Stomach (tissue), 9 donors: ENCODE measurements around the gene RPH3AL. TPM values are rescaled to one million over a fixed set of nuclear protein-coding genes. Genes with fewer than 3 reads are reported as not detected.

Experiments
- DNase-seq, 2 donors: peaks; one replicate each; pipeline versions ENCODE4 v3.0.0 to v3.0.0-alpha.2; 2013 to 2019
- H3K27ac ChIP-seq, 5 donors: fragments of 200-600 bp in 4 of 5; sonication (generic) in 4 of 5; one replicate each; pipeline ENCODE4 v1.5.1; 2013 to 2019; ENCODE audit warnings: mild to moderate bottlenecking in 1 of 5, moderate library complexity in 1 of 5
- H3K27me3 ChIP-seq, 3 donors: fragments of 200-600 bp; sonication (generic); one replicate each; pipeline ENCODE4 v1.5.1; 2017 to 2019; ENCODE audit warnings: mixed run types in 1 of 3
- H3K36me3 ChIP-seq, 4 donors: fragments of 200-600 bp; sonication (generic); 1 replicate in 3 of 4; 2 replicates in 1 of 4; pipeline ENCODE4 v1.5.1; 2016 to 2019
- H3K4me1 ChIP-seq, 4 donors: fragments of 200-600 bp; sonication (generic); one replicate each; pipeline ENCODE4 v1.5.1; 2016 to 2019
- H3K4me3 ChIP-seq, 4 donors: fragments of 200-600 bp; sonication (generic) in 3 of 4; one replicate each; pipeline ENCODE4 v1.5.1; 2016 to 2019; ENCODE audit warnings: mild to moderate bottlenecking in 1 of 4
- H3K9me3 ChIP-seq, 4 donors: fragments of 200-600 bp; sonication (generic); one replicate each; pipeline ENCODE4 v1.5.1; 2016 to 2019
- EP300 ChIP-seq: sonication (generic); formaldehyde crosslinking; IDR thresholded peaks from one replicate; pipeline ENCODE4 v1.6.1; 2017; ENCODE audit warnings: antibody characterized with exemption
- POLR2A ChIP-seq, 4 donors: fragments of 450-650 bp; IDR thresholded peaks; one replicate each; pipeline ENCODE4 v1.6.1; 2016; ENCODE audit warnings: antibody characterized with exemption in 4 of 4, control low read depth in 2 of 4, mild to moderate bottlenecking in 1 of 4, moderate library complexity in 1 of 4
- POLR2AphosphoS5 ChIP-seq, 3 donors: sonication (generic); formaldehyde crosslinking; IDR thresholded peaks; one replicate each; pipeline ENCODE4 v1.6.1; 2016; ENCODE audit warnings: antibody characterized with exemption in 3 of 3
- WGBS, 5 donors: extraction: QIAGEN DNeasy Blood & Tissue Kit in 3 of 5; methylation state at CpG; one replicate each; pipeline versions ENCODE4 v1.1.5 to v1.1.7; 2013 to 2018; 5-methylcytosine and 5-hydroxymethylcytosine counted together
- intact Hi-C: fragments of 100-400 bp; cut with DNase I; formaldehyde crosslinking; loops from one replicate; pipeline ENCODE4 v1.15.1; 2023; ENCODE audit warnings: low total_unique reads
- polyA plus RNA-seq, 3 donors: library from polyadenylated mRNA; stranded (reverse); fragments of 200-250 nt; gene quantifications; one replicate each; pipeline ENCODE4 v1.2.3, GENCODE V29; 2013
- total RNA-seq, 5 donors: library from RNA; depleted of rRNA; stranded (reverse); fragments of >200 nt; gene quantifications; one replicate each; pipeline versions ENCODE4 v1.1.0 to v1.2.3, GENCODE V29; 2014 to 2016
- TF ChIP-seq, protein P1 (sequence below), 7 experiments: fragments of 450-650 bp in 4 of 7; fragments of 200-600 bp in 3 of 7; sonication (generic) in 3 of 7; IDR thresholded peaks; one replicate each; pipeline ENCODE4 v1.5.1; 2016 to 2019; ENCODE audit warnings: antibody characterized with exemption in 7 of 7, control low read depth in 2 of 7, mild to moderate bottlenecking in 1 of 7
- donor health status: healthy with polysubstance abuse.
- donor health status: Bipolar disorder and iron deficiency.
- donor health status: healthy.

RPH3AL gene
- total and polyA plus RNA-seq, 8 donors = 4.9 to 38.5 (median 17.4) TPM

GRCh38 chr17:192666-193425 lies 159.8 kb downstream of the RPH3AL start:
- Histone ChIP-seq H3K27ac (no peak overlapping the region), H3K36me3 (no peaks in the 10 kb centered on the region), H3K4me1 (peaks cover 0 to 8% (median 0%) of the 10 kb centered on the region in 4 donors), H3K4me3 (no peak overlapping the region), H3K27me3 (peaks cover 0 to 50% (median 7%) of the 10 kb centered on the region in 3 donors), H3K9me3 (no peaks in the 10 kb centered on the region)
- intact Hi-C loops = no loop called here
- no peak for TF ChIP-seq POLR2AphosphoS5 (IDR thresholded peaks at IDR 0.05)
- no peak for TF ChIP-seq POLR2A (IDR thresholded peaks at IDR 0.05)
- TF ChIP-seq, protein P1, sequence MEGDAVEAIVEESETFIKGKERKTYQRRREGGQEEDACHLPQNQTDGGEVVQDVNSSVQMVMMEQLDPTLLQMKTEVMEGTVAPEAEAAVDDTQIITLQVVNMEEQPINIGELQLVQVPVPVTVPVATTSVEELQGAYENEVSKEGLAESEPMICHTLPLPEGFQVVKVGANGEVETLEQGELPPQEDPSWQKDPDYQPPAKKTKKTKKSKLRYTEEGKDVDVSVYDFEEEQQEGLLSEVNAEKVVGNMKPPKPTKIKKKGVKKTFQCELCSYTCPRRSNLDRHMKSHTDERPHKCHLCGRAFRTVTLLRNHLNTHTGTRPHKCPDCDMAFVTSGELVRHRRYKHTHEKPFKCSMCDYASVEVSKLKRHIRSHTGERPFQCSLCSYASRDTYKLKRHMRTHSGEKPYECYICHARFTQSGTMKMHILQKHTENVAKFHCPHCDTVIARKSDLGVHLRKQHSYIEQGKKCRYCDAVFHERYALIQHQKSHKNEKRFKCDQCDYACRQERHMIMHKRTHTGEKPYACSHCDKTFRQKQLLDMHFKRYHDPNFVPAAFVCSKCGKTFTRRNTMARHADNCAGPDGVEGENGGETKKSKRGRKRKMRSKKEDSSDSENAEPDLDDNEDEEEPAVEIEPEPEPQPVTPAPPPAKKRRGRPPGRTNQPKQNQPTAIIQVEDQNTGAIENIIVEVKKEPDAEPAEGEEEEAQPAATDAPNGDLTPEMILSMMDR (IDR thresholded peaks at IDR 0.05) = no peak
- TF ChIP-seq EP300 = no peak
- no peak for DNase-seq
- WGBS, 5 donors = 87 to 92% (median 87%) methylated on average over 11 to 20 of the region's 21 CpGs

GRCh38 chr17:189444-189843 lies 163.2 kb downstream of the RPH3AL start:
- intact Hi-C loops = no loop called here
- TF ChIP-seq, protein P1 (IDR thresholded peaks at IDR 0.05) = no peak
- WGBS, 5 donors = 74 to 87% (median 85%) methylated on average over 7 of the region's 7 CpGs
- Histone ChIP-seq H3K36me3 (no peaks in the 10 kb centered on the region), H3K9me3 (no peaks in the 10 kb centered on the region), H3K27me3 (peaks cover 0 to 27% (median 3%) of the 10 kb centered on the region in 3 donors), H3K27ac (no peak overlapping the region), H3K4me3 (no peak overlapping the region), H3K4me1 (peaks cover 0 to 3% (median 0%) of the 10 kb centered on the region in 4 donors)
- no peak for DNase-seq

- Histone ChIP-seq H3K4me3 (no peak overlapping the region), H3K27ac (no peak overlapping the region), H3K4me1 (peaks cover 0 to 11% (median 8%) of the 10 kb centered on the region in 4 donors), H3K9me3 (no peaks in the 10 kb centered on the region), H3K36me3 (no peaks in the 10 kb centered on the region), H3K27me3 (peaks cover 0 to 32% (median 0%) of the 10 kb centered on the region in 3 donors)
- no peak for DNase-seq
- WGBS, 5 donors = 60 to 74% (median 65%) methylated on average over 2 of the region's 2 CpGs
- no peak for TF ChIP-seq EP300
- TF ChIP-seq, protein P1 (IDR thresholded peaks at IDR 0.05) = no peak
- no peak for TF ChIP-seq POLR2A (IDR thresholded peaks at IDR 0.05)
- TF ChIP-seq POLR2AphosphoS5 (IDR thresholded peaks at IDR 0.05) = no peak
- intact Hi-C loops = no loop called here
These were observed 165.5 kb downstream of the RPH3AL start for GRCh38 chr17:187130-187529.

DNA sequence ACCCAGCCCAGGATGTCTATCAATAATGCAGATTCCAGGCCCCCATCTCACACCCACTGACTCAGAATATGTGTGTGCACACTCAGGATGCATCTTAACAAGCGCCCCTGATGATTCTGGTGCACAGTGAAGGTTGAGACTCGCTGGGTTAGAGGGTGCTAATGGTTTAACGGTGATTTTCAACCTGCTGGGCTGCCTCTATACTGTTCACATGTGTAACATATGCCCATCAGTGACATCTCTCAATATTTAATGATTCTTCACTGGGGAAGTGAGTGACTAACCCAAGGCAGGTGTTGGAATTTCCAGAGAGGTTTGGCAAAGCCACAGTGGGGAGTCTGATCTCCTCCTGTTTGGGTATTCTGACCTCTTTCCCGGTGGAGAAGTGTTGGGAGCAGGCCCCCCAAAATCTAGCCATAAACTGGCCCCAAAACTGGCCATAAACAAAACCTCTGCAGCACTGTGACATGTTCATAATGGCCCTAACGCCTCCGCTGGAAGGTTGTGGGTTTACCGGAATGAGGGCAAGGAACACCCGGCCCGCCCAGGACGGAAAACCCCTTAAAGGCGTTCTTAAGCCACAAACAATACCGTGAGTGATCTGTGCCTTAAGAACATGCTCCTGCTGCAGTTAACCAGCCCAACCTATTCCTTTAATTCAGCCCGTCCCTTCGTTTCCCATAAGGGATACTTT lies 167.0 kb downstream of the RPH3AL start:
- H3K27me3 ChIP-seq = peaks cover 5 to 46% (median 5%) of the 10 kb centered on the region in 3 donors
- no peak for TF ChIP-seq POLR2AphosphoS5 (IDR thresholded peaks at IDR 0.05)
- TF ChIP-seq, protein P1 (IDR thresholded peaks at IDR 0.05) = no peak
- TF ChIP-seq POLR2A (IDR thresholded peaks at IDR 0.05) = no peak
- TF ChIP-seq EP300 = no peak
- H3K36me3 ChIP-seq = no peaks in the 10 kb centered on the region
- no peak overlapping the region for H3K4me3 ChIP-seq
- H3K9me3 ChIP-seq = no peaks in the 10 kb centered on the region
- DNase-seq = peak in 1 of 2 donors; percentile 39
- H3K27ac ChIP-seq = no peak overlapping the region
- 48 to 78% (median 60%) methylated on average over 9 to 14 of the region's 14 CpGs for WGBS, 5 donors
- H3K4me1 ChIP-seq = peaks cover 9 to 22% (median 17%) of the 10 kb centered on the region in 4 donors
- intact Hi-C loops = no loop called here
